Nephron (organoid): Measurements from ENCODE around the gene TBX3.

Source experiments
- H3K27ac Mint-ChIP-seq, 3 experiments: 2 replicates each; pipeline ENCODE4 v1.8.0; 2020; ENCODE audit warnings: mixed read lengths in 3 of 3, mild to moderate bottlenecking in 2 of 3, moderate library complexity in 1 of 3
- H3K27me3 Mint-ChIP-seq: 2 replicates; pipeline ENCODE4 v1.8.0; 2021; ENCODE audit warnings: low read depth, mild to moderate bottlenecking, moderate library complexity, mixed read lengths
- H3K36me3 Mint-ChIP-seq: 2 replicates; pipeline ENCODE4 v1.8.0; 2020; ENCODE audit warnings: low read depth, mixed read lengths
- H3K4me1 Mint-ChIP-seq: 2 replicates; pipeline ENCODE4 v1.8.0; 2020; ENCODE audit warnings: mixed read lengths
- H3K4me3 Mint-ChIP-seq, 3 experiments: 2 replicates each; pipeline ENCODE4 v1.8.0; 2020; ENCODE audit warnings: mild to moderate bottlenecking in 3 of 3, mixed read lengths in 3 of 3, moderate library complexity in 2 of 3
- H3K9me3 Mint-ChIP-seq: 2 replicates; pipeline ENCODE4 v1.8.0; 2020; ENCODE audit warnings: mixed read lengths
- CTCF ChIP-seq, 3 experiments: fragments of 200-600 bp; sonication (generic); IDR thresholded peaks; one replicate each; pipeline ENCODE4 v1.5.0; 2021; ENCODE audit warnings: antibody characterized with exemption in 3 of 3; ENCODE audit not compliant: unreplicated experiment in 3 of 3

The TBX3 gene

GRCh38 chr12:114703060-114703493, 19.1 kb upstream of the TBX3 start:
- peaks cover 78% of the 10 kb centered on the region for H3K27me3 Mint-ChIP-seq
- no peaks in the 10 kb centered on the region for H3K9me3 Mint-ChIP-seq
- TF ChIP-seq CTCF (IDR thresholded peaks at IDR 0.05; ENCODE audit: unreplicated experiment in 3 of 3): no peak
- H3K36me3 Mint-ChIP-seq: no peaks in the 10 kb centered on the region
- peak overlapping the region; percentile 16 to 32 (median 28) for H3K27ac Mint-ChIP-seq
- H3K4me1 Mint-ChIP-seq: peaks cover 28% of the 10 kb centered on the region
- H3K4me3 Mint-ChIP-seq: peak overlapping the region; percentile 28 to 53 (median 51)

GRCh38 chr12:114702462-114702861, 18.5 kb upstream of the TBX3 start:
- H3K36me3 Mint-ChIP-seq: no peaks in the 10 kb centered on the region
- peaks cover 83% of the 10 kb centered on the region for H3K27me3 Mint-ChIP-seq
- no peak for TF ChIP-seq CTCF (IDR thresholded peaks at IDR 0.05; ENCODE audit: unreplicated experiment in 3 of 3)
- H3K27ac Mint-ChIP-seq: peak overlapping the region in 1 of 3 experiments; percentile 16
- peak overlapping the region in 1 of 3 experiments; percentile 53 for H3K4me3 Mint-ChIP-seq
- no peaks in the 10 kb centered on the region for H3K9me3 Mint-ChIP-seq
- peaks cover 34% of the 10 kb centered on the region for H3K4me1 Mint-ChIP-seq

DNA sequence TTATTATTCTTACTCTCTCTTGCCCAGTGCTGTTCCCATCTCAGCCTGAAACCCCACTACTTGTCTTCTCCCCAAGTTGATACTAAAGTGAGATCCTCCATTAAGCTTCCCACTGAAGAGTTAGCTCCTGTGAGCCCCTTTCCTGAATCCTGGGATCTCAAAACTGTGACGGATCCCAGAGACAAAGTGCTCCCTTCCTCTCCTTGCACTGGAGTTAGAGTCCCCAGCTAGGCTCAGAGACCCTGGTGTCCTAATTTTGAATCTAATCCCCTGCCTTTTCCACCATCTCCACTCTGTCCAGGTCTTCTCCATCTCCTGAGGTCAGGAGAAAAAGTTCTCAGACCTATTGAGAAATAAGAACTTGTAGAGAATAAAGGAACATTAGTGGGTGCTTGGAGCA, 17.6 kb upstream of the TBX3 start:
- H3K4me1 Mint-ChIP-seq: peaks cover 34% of the 10 kb centered on the region

DNA sequence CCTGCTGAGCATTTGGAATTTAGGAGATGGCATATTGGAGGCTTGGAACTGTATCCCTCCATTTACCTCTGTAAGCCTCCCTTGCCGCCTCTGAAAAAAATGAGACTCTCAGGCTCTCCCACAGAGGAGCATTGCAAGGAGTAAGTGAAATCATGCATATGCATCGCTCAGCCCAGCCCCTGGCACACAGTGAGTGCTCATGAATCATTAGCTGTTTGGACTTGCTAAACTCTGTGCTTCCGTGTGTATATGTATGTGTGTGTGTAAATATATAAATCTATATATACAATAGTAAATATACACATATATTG, 17.1 kb upstream of the TBX3 start:
- H3K36me3 Mint-ChIP-seq: no peaks in the 10 kb centered on the region
- peaks cover 89% of the 10 kb centered on the region for H3K27me3 Mint-ChIP-seq
- no peak for TF ChIP-seq CTCF (IDR thresholded peaks at IDR 0.05; ENCODE audit: unreplicated experiment in 3 of 3)
- H3K4me3 Mint-ChIP-seq: peak overlapping the region in 2 of 3 experiments; percentile 47 to 56
- H3K4me1 Mint-ChIP-seq: peaks cover 34% of the 10 kb centered on the region
- H3K27ac Mint-ChIP-seq: no peak overlapping the region
- no peaks in the 10 kb centered on the region for H3K9me3 Mint-ChIP-seq

More for the DNA sequence above, 17.6 kb upstream of the TBX3 start:
- Mint-ChIP-seq H3K4me3 (peak overlapping the region in 1 of 3 experiments; percentile 7), H3K27ac (peak overlapping the region in 1 of 3 experiments; percentile 5), H3K27me3 (peaks cover 87% of the 10 kb centered on the region), H3K36me3 (no peaks in the 10 kb centered on the region), H3K9me3 (no peaks in the 10 kb centered on the region)
- TF ChIP-seq CTCF (IDR thresholded peaks at IDR 0.05; ENCODE audit: unreplicated experiment in 3 of 3): no peak

DNA sequence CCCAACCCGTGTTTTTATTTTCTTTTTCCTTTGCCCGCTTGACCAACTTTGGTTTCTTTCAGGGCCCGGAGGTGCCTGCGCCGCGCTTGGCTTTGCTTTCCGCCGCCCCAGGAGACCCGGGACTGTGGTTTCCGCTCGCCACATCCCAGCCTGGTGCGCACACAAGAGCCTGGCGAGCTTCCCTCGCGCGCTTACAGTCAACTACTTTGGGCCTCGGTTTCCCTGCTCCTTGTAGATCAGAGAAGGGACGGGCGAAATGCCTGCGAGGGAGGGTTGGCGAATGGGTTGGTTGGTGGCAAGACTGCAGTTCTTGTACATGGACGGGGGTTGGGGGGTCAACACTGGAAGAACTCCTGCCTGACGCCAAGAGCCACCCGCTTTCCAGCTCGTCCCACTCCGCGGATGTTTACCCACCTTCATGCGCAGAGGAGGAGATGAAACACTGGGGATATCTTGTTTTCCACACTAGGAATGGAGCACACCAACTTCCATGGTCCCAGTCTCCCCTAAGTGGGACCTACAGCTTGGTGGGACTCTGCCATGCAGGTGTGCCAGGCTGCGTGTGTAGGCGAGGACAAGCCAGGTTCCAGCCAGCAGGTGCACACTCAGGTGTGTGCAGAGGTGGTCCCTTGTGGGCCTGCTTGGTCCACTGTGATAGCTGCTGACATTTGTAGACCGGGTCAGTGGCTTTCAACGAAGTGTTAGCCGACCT, 16.6 kb upstream of the TBX3 start:
- Mint-ChIP-seq H3K9me3 (no peaks in the 10 kb centered on the region), H3K36me3 (no peaks in the 10 kb centered on the region), H3K27ac (peak overlapping the region in 2 of 3 experiments; percentile 5 to 77), H3K27me3 (peaks cover 89% of the 10 kb centered on the region), H3K4me3 (peak overlapping the region; percentile 60 to 79 (median 63)), H3K4me1 (peaks cover 39% of the 10 kb centered on the region)
- TF ChIP-seq CTCF (IDR thresholded peaks at IDR 0.05; ENCODE audit: unreplicated experiment in 3 of 3): no peak
